K562 (cell line): ENCODE results near the gene ZNRF2. TPM values are rescaled to one million over a fixed set of nuclear protein-coding genes. Genes with fewer than 3 reads are reported as not detected.

Experiments
- ATF2 ChIP-seq: sonication (generic); formaldehyde crosslinking; IDR thresholded peaks from 2 replicates; pipeline ENCODE4 v1.8.1; 2022; ENCODE audit warnings: missing genetic modification reagents
- BDP1 ChIP-seq: IDR thresholded peaks from 3 replicates; pipeline ENCODE4 v1.6.1; 2011; ENCODE audit not compliant: insufficient read length, insufficient read depth
- FOXA3 ChIP-seq, 2 experiments: fragments of 450-650 bp in 1 of 2; sonication (generic) in 1 of 2; formaldehyde crosslinking; IDR thresholded peaks in 1 of 2; conservative IDR thresholded peaks in 1 of 2; 2 replicates each; pipeline versions ENCODE4 v1.4.0 to v1.8.0; 2020 to 2022; ENCODE audit warnings: mild to moderate bottlenecking in 2 of 2, missing genetic modification reagents in 1 of 2
- ILF3 ChIP-seq: fragments of 450-650 bp; IDR thresholded peaks from 2 replicates; pipeline ENCODE4 v1.6.1; 2018; ENCODE audit warnings: antibody characterized with exemption, mild to moderate bottlenecking, moderate library complexity, borderline replicate concordance
- IRF1 ChIP-seq: sonication (generic); formaldehyde crosslinking; IDR thresholded peaks from 2 replicates; pipeline ENCODE4 v1.8.0; 2022; ENCODE audit warnings: missing genetic modification reagents, mild to moderate bottlenecking, borderline replicate concordance
- NEUROD1 ChIP-seq: fragments of 150-350 bp; IDR thresholded peaks from 2 replicates; pipeline ENCODE4 v1.6.1; 2014; ENCODE audit warnings: borderline replicate concordance, low read length, low read depth; ENCODE audit not compliant: partially characterized antibody
- PCBP1 ChIP-seq: fragments of 200-400 bp; formaldehyde crosslinking; IDR thresholded peaks from 2 replicates; pipeline ENCODE4 v1.6.1; 2018; ENCODE audit warnings: mild to moderate bottlenecking, low read depth, low read length; ENCODE audit not compliant: poor library complexity, severe bottlenecking
- RBM15 ChIP-seq: fragments of 200-400 bp; formaldehyde crosslinking; IDR thresholded peaks from 2 replicates; pipeline ENCODE4 v1.6.1; 2018; ENCODE audit warnings: mild to moderate bottlenecking, low read length, moderate library complexity; ENCODE audit not compliant: insufficient read depth
- RBM34 ChIP-seq: fragments of 200-400 bp; formaldehyde crosslinking; IDR thresholded peaks from 2 replicates; pipeline ENCODE4 v1.6.1; 2018; ENCODE audit warnings: low read length, borderline replicate concordance; ENCODE audit not compliant: insufficient read depth
- SAFB ChIP-seq: fragments of 200-400 bp; formaldehyde crosslinking; IDR thresholded peaks from 2 replicates; pipeline ENCODE4 v1.6.1; 2017; ENCODE audit warnings: low read depth, low read length, borderline replicate concordance
- ZNF511 ChIP-seq: sonication (generic); formaldehyde crosslinking; IDR thresholded peaks from 2 replicates; pipeline ENCODE4 v1.8.0; 2022; ENCODE audit warnings: mild to moderate bottlenecking, missing genetic modification reagents
- ZNF696 ChIP-seq: fragments of 250-450 bp; sonication (Bioruptor Pico); conservative IDR thresholded peaks from 2 replicates; pipeline ENCODE4 v1.4.0; 2020; ENCODE audit warnings: mild to moderate bottlenecking, moderate library complexity
- polyA plus RNA-seq, 8 experiments: library from polyadenylated mRNA; depleted of rRNA in 4 of 8; stranded (reverse) in 5 of 8; unstranded in 3 of 8; fragments of >200 nt; fragmentation: Nextera tagmentation in 2 of 8; fragmentation: Illumina TruSeq in 1 of 8; extraction: Ambion mirVana in 2 of 8; extraction: Trizol in 1 of 8; gene quantifications; 2 replicates each; pipeline versions ENCODE4 v1.2.1 to v1.2.3, GENCODE V29; 2011 to 2014; ENCODE audit warnings: inconsistent platforms in 1 of 8, missing spikeins in 1 of 8
- total RNA-seq, 7 experiments: library from RNA; depleted of rRNA in 6 of 7; stranded (reverse); fragments of >200 nt in 6 of 7; fragmentation: Illumina TruSeq in 2 of 7; extraction: Trizol in 2 of 7; gene quantifications; 2 replicates each; pipeline versions ENCODE4 v1.2.1 to v1.2.3, GENCODE V29; 2011 to 2021; ENCODE audit warnings: low replicate concordance in 1 of 7

ZNRF2 gene
- total and polyA plus RNA-seq, 9 of the 15 experiments (the other 6 are each of a cell fraction or from before 2014, with no cell fraction given): 1.1 to 13.9 (median 5.5) TPM

- TF ChIP-seq ATF2 (no peak), RBM34 (no peak), ZNF511 (peak; percentile 91), PCBP1 (peak; percentile 56), IRF1 (CRISPR knock-in tag) (no peak; the same call in 1 of the 2 replicates), FOXA3 (CRISPR knock-in tag; conservative IDR thresholded peaks at IDR 0.05 in 1 of 2, IDR thresholded peaks at IDR 0.05 in 1 of 2) (no peak; a peak in 1 of 4 replicates), ILF3 (no peak), ZNF696 (CRISPR knock-in tag) (no peak), NEUROD1 (peak; percentile 43), BDP1 (no peak), RBM15 (no peak), SAFB (peak; percentile 91)
Observed at GRCh38 chr7:30284298-30285066, at the start of gene ZNRF2 (continued).
